Hematopoietic multipotent progenitor cell treated with erythropoietin and hydrocortisone succinate and interleukin-3 and kit ligand, for 17 days (in vitro differentiated cells): Measurements from ENCODE around the gene RPAP3.
"Not testable (repeated sequence)": the region's sequence is repeated elsewhere in the genome, so short reads cannot be mapped to it uniquely, and the experiment has no call there.

Experiments used
- DNase-seq: peaks from one replicate; pipeline ENCODE4 v3.0.0-alpha.2; 2015; ENCODE audit warnings: low spot score

RPAP3 gene

GRCh38 chr12:47667935-47668334, 37.9 kb downstream of the RPAP3 start:
- not testable (repeated sequence) for DNase-seq

GRCh38 chr12:47652521-47653234, 53.2 kb downstream of the RPAP3 start:
- no peak for DNase-seq

- peak; percentile 60 for DNase-seq
These were observed 54.2 kb downstream of the RPAP3 start for GRCh38 chr12:47651368-47652254.

DNA sequence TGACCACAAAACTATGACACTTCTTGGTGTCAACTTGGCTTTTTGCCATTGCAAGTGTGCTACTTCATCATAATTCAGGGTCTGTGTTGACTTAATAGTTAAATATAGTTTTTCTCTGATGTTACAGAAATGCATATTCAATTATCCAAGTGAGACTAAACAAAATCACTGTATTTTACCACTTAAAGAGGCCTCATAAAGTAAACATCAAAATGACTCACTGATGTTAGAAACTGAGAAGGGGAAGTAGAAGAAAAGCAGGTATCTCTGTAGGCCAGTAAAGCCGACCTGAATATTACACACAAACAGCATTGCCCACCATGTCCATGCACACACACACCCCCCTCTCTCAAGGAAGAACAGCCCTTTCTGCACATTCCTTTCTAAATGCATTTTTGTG, 55.4 kb downstream of the RPAP3 start:
- DNase-seq, result no peak

DNA sequence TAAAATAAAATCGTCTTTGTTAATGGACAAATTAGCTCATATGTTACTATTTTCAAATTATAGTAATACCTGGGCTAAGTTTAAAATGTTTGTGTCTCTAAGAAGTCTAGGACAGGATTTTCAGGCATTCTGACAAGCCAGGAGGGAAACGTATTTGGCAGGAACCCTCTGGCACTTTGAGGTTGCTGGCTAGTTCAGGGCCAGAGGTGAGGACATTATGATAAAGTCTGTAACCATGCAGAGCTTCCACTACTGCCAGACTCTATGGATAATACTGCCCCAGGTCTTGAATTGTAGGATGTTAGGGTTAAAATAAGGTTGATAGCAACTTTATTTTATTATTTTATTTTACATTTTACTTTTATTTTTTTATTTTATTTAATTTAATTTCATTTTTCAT, 56.4 kb downstream of the RPAP3 start:
- no peak for DNase-seq

DNA sequence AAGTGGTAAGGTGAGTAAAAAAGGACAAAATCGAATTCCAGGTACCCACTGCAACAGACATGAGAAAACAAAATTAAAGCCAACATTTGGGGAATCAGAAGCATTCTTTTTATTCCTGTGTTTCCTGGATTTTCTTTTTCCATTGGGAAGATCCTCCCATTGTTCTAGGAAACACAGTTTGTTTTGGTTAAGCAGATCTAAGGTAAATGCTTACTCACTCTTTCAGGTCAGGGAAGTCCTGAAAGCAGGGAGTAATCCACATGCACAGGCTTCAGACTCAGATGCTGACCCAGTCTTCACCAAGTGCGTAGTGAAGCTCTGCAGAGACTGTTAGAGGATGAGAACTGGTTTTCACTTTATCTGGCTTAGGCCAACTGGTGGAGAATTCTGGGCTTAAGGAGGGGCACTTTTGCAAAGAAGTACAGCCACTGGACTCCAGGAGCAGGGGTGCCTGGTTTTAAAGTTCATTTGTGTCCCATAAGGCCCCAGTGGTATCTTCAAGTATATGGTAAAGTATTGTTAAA, 57.7 kb downstream of the RPAP3 start:
- DNase-seq, result no peak

DNA sequence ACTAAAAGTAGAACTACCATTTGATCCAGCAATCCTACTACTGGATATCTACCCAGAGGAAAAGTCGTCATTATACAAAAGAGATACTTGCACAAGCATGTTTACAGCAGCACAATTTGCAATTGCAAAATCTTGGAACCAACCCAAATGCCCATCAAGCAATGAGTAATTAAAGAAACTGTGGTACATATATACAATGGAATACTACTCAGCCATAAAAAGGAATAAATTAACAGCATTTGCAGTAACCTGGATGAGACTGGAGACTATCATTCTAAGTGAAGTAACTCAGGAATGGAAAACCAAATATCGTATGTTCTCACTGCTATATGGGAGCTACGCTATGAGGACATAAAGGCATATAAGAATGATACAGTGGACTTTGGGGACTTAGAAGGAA, 63.5 kb downstream of the RPAP3 start:
- not testable (repeated sequence) for DNase-seq

DNA sequence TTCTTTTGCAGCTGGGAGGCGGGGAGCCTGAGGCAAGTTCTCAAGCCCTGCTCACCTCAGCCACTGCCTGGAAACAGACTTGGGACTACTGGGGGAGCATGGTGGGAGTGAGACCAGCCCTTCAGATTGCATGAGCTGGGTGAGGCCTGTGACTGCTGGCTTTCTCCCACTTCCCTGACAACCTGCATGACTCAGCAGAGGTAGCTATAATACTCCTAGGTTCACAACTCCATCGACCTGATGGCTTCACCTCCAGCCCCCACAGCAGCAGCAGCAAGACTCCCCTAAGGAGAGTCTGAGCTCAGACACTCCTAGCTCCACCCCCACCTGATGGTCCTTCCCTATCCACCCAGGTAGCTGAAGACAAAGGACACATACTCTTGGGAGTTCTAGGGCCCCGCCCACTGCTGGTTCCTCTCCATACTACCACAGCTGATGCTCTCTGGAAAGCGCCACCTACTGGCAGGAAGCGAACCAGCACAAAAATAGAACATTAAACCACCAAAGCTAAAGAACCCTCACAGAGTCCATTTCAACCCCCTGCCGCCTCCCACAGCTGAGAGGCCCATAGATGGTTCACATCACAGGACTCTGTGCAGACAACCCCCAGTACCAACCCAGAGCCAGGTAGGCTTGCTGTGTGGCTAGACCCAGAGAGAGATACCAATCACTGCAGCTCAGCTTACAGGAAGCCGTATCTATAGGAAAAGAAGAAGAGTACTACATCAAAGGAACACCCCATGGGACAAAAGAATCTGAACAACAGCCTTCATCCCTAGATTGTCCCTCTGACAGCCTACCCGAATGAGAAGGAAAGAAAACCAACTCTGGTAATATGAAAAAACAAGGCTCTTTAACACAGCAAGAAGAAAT, 68.7 kb downstream of the RPAP3 start:
- peak; percentile 58 for DNase-seq

DNA sequence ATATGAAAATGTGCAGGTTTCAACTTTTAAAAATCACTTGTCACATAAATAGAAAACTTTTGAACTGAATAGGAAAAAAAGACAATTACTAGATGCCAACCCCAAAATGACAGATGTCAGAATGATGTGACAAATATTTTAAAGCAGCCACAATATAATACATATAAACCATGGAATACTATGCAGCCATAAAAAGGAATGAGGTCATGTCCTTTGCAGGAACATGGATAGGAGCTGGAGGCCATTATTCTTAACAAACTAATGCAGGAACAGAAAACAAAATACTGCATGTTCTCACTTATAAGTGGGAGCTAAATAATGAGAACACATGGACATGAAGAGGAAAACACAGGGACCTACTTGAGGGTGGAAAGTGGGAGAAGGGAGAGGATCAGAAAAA, 70.1 kb downstream of the RPAP3 start:
- DNase-seq, result not testable (repeated sequence)

DNA sequence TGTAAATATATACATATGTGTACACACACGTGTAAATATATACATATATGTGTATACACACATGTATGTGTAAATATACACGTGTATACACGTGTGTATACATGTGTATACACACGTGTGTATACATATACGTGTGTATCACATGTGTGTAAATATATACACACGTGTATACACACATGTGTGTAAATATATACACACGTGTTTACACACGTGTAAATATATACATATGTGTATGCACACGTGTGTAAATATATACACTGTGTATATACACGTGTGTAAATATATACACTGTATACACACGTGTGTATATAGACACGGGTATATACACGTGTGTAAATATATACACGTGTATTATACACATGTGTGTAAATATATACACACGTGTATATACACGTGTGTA, 71.7 kb downstream of the RPAP3 start:
- DNase-seq, result no peak

DNA sequence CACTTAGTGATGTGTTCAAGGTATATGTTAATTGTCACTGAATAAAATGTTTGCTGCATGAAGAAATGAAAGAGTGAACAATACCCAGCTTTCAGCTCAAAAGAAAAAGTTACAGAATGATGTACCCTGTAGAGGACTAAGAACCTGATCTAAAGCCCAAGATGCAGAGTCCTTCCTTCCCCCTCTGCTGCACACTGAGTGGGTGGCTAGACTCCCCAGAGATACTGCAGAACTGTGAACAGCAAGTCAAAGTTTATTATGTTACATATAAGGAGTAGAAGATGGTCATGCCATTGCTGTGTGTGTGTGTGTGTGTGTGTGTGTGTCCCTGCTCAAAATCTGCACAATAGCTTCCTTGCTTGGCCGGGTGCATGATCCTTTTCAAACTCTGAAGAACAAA, 83.9 kb downstream of the RPAP3 start:
- DNase-seq, result no peak

DNA sequence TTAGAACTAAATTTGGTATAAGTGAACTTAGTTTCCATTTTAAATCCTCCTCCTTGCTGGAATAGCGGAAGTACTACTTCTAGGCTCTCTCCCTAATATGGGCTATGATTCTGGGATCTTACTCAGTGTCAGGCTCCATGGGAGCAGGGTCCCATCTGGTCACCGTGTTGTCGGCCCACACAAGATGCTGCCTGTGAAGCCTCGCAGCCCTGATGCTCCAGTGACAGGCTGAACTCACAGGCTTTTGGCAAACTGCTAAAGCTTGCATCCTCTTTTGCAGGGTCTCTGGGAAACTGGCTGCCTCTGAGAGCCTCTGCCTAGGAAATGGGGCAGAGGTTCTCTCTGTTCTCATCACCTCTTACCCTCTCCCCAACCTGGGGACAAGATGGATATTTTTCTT, 88.4 kb downstream of the RPAP3 start:
- DNase-seq, result no peak

GRCh38 chr12:47616440-47616839, 89.4 kb downstream of the RPAP3 start:
- DNase-seq, result no peak

- DNase-seq, result no peak
These were observed 90.1 kb downstream of the RPAP3 start for GRCh38 chr12:47615711-47616110.

DNA sequence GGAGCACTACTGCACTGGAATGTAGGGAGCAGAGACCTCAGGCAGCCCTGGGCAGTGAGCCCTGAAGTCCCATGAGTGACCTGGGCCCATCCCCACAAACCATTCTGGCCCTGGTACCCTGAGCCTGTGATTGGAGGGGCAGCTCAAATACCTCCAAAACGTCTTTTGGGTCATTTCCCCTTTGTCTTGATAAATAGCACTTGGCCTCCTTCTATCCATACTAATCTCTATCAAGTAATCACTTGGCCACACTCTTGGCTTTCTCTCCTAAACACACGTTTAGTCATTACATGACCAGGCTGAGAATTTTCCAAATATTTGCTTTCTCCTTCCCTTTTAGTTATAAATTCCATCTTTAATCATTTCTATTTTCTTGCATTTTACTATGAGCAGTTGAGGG, 91.3 kb downstream of the RPAP3 start:
- no peak for DNase-seq

DNA sequence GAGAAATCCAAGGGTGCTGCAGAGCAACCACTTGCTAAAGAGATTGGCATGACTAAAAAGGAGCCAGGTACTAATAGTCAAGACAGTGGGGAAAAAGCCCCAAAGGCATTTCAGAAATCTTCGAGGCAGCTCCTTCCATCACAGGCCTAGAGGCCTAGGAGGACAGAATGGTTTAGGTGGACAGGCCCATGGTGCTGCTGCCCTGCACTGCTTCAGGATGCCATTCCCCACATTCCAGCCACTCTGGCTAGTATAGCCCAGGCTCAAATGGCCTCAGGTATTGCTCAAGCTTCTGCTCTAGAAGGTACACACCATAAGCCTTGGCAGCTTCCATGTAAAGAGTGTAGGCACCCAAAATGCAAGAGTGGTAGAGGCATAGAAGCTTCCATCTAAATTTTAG, 92.9 kb downstream of the RPAP3 start:
- DNase-seq, result no peak

- no peak for DNase-seq
These were observed 93.9 kb downstream of the RPAP3 start for GRCh38 chr12:47611906-47612305.
